ENCODE results near the gene TBL3.

Gene TBL3

GRCh38 chr16:1959269-1960039 lies 12.4 kb upstream of the TBL3 start, which contains the start of gene NDUFB10:
TSS of gene NDUFB10 (plus strand) at chr16:1959538. CDS start at chr16:1959625, 87 bp downstream.
- TF ChIP-seq SIN3A (IDR thresholded peaks at IDR 0.05; ENCODE audit: borderline replicate concordance, insufficient read depth, low read length) = no peak
- TF ChIP-seq, protein P1, sequence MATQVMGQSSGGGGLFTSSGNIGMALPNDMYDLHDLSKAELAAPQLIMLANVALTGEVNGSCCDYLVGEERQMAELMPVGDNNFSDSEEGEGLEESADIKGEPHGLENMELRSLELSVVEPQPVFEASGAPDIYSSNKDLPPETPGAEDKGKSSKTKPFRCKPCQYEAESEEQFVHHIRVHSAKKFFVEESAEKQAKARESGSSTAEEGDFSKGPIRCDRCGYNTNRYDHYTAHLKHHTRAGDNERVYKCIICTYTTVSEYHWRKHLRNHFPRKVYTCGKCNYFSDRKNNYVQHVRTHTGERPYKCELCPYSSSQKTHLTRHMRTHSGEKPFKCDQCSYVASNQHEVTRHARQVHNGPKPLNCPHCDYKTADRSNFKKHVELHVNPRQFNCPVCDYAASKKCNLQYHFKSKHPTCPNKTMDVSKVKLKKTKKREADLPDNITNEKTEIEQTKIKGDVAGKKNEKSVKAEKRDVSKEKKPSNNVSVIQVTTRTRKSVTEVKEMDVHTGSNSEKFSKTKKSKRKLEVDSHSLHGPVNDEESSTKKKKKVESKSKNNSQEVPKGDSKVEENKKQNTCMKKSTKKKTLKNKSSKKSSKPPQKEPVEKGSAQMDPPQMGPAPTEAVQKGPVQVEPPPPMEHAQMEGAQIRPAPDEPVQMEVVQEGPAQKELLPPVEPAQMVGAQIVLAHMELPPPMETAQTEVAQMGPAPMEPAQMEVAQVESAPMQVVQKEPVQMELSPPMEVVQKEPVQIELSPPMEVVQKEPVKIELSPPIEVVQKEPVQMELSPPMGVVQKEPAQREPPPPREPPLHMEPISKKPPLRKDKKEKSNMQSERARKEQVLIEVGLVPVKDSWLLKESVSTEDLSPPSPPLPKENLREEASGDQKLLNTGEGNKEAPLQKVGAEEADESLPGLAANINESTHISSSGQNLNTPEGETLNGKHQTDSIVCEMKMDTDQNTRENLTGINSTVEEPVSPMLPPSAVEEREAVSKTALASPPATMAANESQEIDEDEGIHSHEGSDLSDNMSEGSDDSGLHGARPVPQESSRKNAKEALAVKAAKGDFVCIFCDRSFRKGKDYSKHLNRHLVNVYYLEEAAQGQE (IDR thresholded peaks at IDR 0.05; ENCODE audit: insufficient read depth in 1 of 2, low read depth in 2 of 2, low read length in 2 of 2) = peak; percentile 21 to 36; a peak in 1 of 4 replicates
- TF ChIP-seq FOXP2 (optimal IDR thresholded peaks at IDR 0.05; ENCODE audit: borderline replicate concordance, extremely low read depth, extremely low read length, insufficient read depth) = no peak
- peak; percentile 86 for TF ChIP-seq TAF1 (IDR thresholded peaks at IDR 0.05; ENCODE audit: borderline replicate concordance, insufficient read depth, low read length)
- peak; percentile 89 for TF ChIP-seq POLR2AphosphoS5 (IDR thresholded peaks at IDR 0.05; ENCODE audit: low read depth, low read length)

GRCh38 chr16:1960665-1961630 lies 10.9 kb upstream of the TBL3 start:
- TF ChIP-seq POLR2AphosphoS5 (IDR thresholded peaks at IDR 0.05; ENCODE audit: low read depth, low read length) (peak; percentile 84), TAF1 (IDR thresholded peaks at IDR 0.05; ENCODE audit: borderline replicate concordance, insufficient read depth, low read length) (0 out of 2 replicates have a peak, but pooled peaks have one; percentile 40), FOXP2 (optimal IDR thresholded peaks at IDR 0.05; ENCODE audit: borderline replicate concordance, extremely low read depth, extremely low read length, insufficient read depth) (no peak), SIN3A (IDR thresholded peaks at IDR 0.05; ENCODE audit: borderline replicate concordance, insufficient read depth, low read length) (peak; percentile 92; the same call in 1 of the 2 replicates)
- TF ChIP-seq, protein P1 (IDR thresholded peaks at IDR 0.05; ENCODE audit: insufficient read depth in 1 of 2, low read depth in 2 of 2, low read length in 2 of 2) = 0 out of 4 replicates have a peak, but pooled peaks of 1 of the 2 experiments have one; percentile 12

- peak; percentile 61; the same call in 1 of the 2 replicates for TF ChIP-seq POLR2AphosphoS5 (IDR thresholded peaks at IDR 0.05; ENCODE audit: low read depth, low read length)
- TF ChIP-seq SIN3A (IDR thresholded peaks at IDR 0.05; ENCODE audit: borderline replicate concordance, insufficient read depth, low read length) = no peak
- TF ChIP-seq, protein P1 (IDR thresholded peaks at IDR 0.05; ENCODE audit: insufficient read depth in 1 of 2, low read depth in 2 of 2, low read length in 2 of 2) = no peak
These were observed 10.2 kb upstream of the TBL3 start for GRCh38 chr16:1961651-1962067.

DNA sequence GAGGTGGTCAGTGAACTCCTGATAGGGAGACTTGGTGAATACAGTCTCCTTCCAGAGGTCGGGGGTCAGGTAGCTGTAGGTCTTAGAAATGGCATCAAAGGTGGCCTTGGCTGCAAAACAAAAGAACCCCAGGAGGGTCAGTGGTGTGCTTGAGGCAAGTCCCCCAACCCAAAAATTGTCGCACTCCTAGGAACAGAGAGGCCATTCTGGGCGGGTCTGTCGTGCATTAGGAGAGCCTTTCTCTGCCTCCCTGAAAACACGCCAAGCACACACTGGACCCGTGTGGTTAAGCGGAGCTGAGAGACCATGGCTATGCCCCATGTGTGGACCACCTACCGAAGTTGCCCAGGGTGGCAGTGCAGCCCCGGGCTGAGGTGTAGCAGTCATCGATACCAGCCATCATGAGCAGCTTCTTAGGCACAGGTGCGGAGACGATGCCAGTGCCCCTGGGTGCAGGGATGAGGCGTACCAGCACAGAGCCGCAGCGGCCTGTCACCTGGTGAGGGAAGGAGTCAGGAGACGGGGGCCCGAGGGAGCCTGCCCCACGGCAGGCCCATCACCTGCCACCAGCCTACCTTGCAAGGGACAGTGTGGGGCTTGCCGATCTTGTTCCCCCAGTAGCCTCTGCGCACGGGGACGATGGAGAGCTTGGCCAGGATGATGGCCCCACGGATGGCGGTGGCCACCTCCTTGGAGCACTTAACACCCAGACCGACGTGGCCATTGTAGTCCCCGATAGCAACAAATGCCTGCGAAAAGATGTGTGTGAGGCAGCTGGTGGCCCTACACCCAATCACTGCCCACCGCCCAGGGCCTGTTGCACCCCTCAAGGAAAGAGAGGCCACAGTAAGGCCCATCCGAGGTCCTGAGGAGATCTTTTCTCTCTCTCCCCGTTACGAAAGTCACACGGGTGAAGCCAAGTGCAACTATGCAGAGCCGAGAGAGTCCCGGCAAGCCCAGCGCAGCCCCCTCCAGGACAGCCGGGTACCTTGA lies 9.4 kb upstream of the TBL3 start:
- TF ChIP-seq POLR2AphosphoS5 (IDR thresholded peaks at IDR 0.05; ENCODE audit: low read depth, low read length) = 0 out of 2 replicates have a peak, but pooled peaks have one; percentile 34
